AG04450 (cell line): ENCODE results near the gene DYSF. TPM values are rescaled to one million over a fixed set of nuclear protein-coding genes. Genes with fewer than 3 reads are reported as not detected.

Experiments used
- CTCF ChIA-PET: fragments of 300-600, 350-600 bp; formaldehyde crosslinking; extraction: SDS; loops from one replicate; lab custom pipeline; 2022; ENCODE audit warnings: antibody characterized with exemption, inconsistent platforms; lab: Charles Lee
- POLR2A ChIA-PET: fragments of 350-600 bp; formaldehyde crosslinking; extraction: SDS; loops from one replicate; lab custom pipeline; 2021; ENCODE audit warnings: antibody characterized with exemption, inconsistent platforms; lab: Yijun Ruan, JAX
- DNase-seq: peaks from one replicate; pipeline ENCODE4 v3.0.0-alpha.2; 2011; ENCODE audit warnings: low read depth, low spot score
- H3K27ac ChIP-seq: one replicate; pipeline ENCODE4 v1.5.1; 2012; ENCODE audit warnings: low read depth, low read length, control low read depth
- H3K27me3 ChIP-seq: one replicate; pipeline ENCODE4 v1.6.0; 2012; ENCODE audit warnings: low read length; ENCODE audit not compliant: control insufficient read depth, insufficient read depth
- H3K4me3 ChIP-seq: 2 replicates; pipeline ENCODE4 v1.5.1; 2011; ENCODE audit warnings: mild to moderate bottlenecking, low read depth, low read length, control low read depth
- H3K9me3 ChIP-seq: 2 replicates; pipeline ENCODE4 v1.5.1; 2012; ENCODE audit warnings: low read length; ENCODE audit not compliant: control insufficient read depth, insufficient read depth
- polyA plus RNA-seq: library from polyadenylated mRNA; depleted of rRNA; stranded (reverse); fragments of >200 nt; gene quantifications from 2 replicates; pipeline ENCODE4 v1.2.3, GENCODE V29; 2011
- TF ChIP-seq, protein P1 (sequence below): IDR thresholded peaks from 2 replicates; pipeline ENCODE4 v1.5.1; 2011; ENCODE audit warnings: low read depth, low read length, control low read depth, inconsistent platforms

The DYSF gene
- polyA plus RNA-seq, 1 experiment, result 0.07 TPM

DNA sequence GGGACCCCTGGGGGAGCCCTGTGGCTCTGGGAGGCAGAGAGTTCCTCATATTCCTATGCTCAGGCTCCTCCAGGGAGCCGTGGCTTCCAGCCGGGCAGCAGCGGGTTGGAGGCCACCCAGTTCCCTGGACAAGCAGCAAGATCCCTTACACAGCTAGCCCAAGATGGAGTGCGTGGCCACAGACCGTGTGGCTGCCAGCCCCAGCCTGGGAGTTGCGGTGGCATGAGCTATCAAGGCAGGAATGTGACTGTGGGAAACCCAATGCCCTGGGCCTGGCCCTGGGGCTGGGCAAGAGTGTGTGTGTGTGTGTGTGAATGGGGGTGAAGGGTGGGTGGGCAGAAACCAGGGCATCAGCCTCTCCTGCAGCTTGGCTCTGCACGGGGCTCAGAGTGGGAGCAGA is 130.5 kb downstream of the DYSF start:
- H3K4me3 ChIP-seq, result no peak overlapping the region
- ChIA-PET CTCF (no interaction called here), POLR2A (no interaction called here)
- H3K27ac ChIP-seq, result no peak overlapping the region
- TF ChIP-seq, protein P1, sequence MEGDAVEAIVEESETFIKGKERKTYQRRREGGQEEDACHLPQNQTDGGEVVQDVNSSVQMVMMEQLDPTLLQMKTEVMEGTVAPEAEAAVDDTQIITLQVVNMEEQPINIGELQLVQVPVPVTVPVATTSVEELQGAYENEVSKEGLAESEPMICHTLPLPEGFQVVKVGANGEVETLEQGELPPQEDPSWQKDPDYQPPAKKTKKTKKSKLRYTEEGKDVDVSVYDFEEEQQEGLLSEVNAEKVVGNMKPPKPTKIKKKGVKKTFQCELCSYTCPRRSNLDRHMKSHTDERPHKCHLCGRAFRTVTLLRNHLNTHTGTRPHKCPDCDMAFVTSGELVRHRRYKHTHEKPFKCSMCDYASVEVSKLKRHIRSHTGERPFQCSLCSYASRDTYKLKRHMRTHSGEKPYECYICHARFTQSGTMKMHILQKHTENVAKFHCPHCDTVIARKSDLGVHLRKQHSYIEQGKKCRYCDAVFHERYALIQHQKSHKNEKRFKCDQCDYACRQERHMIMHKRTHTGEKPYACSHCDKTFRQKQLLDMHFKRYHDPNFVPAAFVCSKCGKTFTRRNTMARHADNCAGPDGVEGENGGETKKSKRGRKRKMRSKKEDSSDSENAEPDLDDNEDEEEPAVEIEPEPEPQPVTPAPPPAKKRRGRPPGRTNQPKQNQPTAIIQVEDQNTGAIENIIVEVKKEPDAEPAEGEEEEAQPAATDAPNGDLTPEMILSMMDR, result no peak
- peaks cover 15% of the 10 kb centered on the region for H3K27me3 ChIP-seq
- DNase-seq, result no peak
- no peaks in the 10 kb centered on the region; the same call in 1 of the 2 replicates for H3K9me3 ChIP-seq

DNA sequence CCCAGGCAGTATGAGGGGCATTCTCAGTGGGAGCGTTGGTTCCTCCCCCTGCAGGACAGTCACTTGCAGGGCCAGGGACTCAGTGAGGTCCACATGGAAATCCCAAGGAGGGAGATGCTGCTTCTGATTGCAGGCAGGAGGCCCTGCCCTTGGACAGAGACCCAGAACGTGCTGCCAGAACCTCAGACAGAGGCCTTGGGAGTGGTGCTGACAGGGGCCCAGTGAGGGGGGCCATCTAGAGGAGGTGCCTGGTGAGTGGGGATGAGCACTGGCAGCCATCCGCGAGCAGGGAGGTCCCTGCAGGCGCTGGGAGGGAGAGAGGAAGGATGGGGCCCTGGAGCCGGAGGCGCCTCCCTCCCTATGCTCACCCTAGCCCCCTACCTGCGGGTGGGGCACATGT is 133.1 kb downstream of the DYSF start:
- TF ChIP-seq, protein P1, result no peak
- H3K27ac ChIP-seq, result no peak overlapping the region
- POLR2A ChIA-PET, result no interaction called here
- H3K9me3 ChIP-seq, result no peaks in the 10 kb centered on the region; the same call in 1 of the 2 replicates
- no peak for DNase-seq
- CTCF ChIA-PET, result no interaction called here
- H3K4me3 ChIP-seq, result no peak overlapping the region
- H3K27me3 ChIP-seq, result peaks cover 19% of the 10 kb centered on the region

DNA sequence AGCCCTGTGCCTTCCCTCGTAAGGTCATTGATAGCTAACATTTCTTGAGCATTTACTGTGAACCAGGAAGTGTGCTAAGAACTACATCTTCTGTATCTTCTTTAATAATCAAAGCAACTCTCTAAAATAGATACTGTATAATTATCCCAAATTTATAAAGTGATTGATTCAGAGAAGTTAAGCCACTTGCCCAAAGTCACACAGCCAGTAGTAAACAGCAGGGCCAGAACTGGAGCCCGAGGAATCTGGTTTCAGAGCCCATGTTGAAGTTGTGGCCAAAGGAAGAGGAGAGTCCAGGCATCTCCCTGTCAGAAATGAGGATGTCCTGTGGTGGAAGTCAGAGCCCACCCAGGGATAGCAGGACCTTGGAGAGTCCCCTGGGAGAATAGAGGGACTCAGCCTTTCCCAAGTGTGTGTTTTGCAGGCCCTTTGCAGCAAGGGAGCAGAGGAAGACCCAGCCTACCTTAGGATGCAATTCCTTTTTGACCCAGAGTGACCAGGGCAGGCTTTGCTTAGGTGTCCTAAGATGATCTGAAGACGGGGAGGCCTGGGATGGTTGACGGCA is 134.2 kb downstream of the DYSF start:
- TF ChIP-seq, protein P1, result no peak
- ChIA-PET CTCF (no interaction called here), POLR2A (no interaction called here)
- no peak for DNase-seq
- Histone ChIP-seq H3K27ac (no peak overlapping the region), H3K27me3 (peaks cover 24% of the 10 kb centered on the region), H3K4me3 (no peak overlapping the region), H3K9me3 (no peaks in the 10 kb centered on the region; the same call in 1 of the 2 replicates)

DNA sequence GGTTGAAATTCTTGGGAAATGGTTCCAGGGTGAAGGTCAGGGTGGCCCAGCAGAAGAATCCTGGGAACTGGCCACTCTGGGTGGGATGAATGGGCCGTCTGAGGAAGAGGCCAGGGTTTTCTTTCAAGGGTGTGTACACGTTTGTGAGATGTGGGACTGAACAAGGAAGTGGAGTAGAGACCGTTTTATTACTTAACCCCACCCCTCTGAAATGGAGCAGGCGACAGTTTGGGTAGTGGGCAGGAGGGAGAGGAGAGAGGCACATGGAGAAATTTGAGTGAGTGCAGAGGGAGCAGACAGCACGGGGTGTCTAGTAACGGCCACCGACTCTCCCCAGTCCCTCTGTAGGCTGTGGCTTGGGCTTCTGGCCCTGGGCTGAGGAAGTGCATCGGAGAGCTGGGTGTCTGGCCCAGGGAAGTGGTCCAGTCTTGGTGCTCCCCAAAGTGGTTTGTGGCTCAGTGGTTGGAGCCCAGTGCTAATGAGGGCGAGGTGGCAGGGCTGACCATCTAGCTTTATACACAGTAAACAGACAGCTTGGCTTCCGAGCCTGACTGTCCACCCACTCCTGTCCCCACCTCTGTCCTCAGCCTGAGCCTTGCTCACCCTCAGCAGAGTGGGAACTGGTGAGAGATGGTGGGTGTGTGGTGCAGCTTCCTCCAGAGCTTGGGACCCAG is 135.3 kb downstream of the DYSF start:
- Histone ChIP-seq H3K27me3 (peaks cover 24% of the 10 kb centered on the region), H3K9me3 (no peaks in the 10 kb centered on the region; the same call in 1 of the 2 replicates), H3K4me3 (no peak overlapping the region), H3K27ac (no peak overlapping the region)
- DNase-seq, result no peak
- TF ChIP-seq, protein P1, result no peak
- ChIA-PET POLR2A (no interaction called here), CTCF (interaction anchor here (1.3 kb wide), 1 partner anchor 22 kb away, joined by 4 read pairs; no protein-coding TSS in a partner anchor)

DNA sequence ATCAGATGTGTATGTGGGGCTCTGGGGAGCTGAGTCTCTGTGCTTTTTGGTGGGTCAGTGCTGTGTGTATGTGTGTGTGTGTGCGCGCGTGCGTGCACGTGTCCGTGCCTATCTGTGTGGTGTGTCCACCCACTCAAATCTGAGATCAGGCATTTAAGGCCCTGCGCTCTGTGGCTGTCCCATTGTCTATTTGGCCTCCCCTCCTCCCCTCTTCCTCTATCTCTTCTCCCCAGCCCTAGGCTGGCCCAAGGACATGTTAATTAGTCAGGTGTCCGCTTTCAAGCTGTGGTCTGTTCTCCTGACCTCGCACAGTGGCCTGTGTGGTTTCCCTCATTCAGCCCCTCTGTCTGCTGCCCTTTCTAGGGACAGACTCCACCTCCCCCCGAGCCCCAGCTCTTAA is 136.4 kb downstream of the DYSF start:
- no peak for DNase-seq
- Histone ChIP-seq H3K9me3 (no peaks in the 10 kb centered on the region; the same call in 1 of the 2 replicates), H3K4me3 (no peak overlapping the region), H3K27me3 (peaks cover 25% of the 10 kb centered on the region), H3K27ac (no peak overlapping the region)
- POLR2A ChIA-PET, result no interaction called here
- CTCF ChIA-PET, result interaction anchor here (1.3 kb wide), 1 partner anchor 21 kb away, joined by 4 read pairs; no protein-coding TSS in a partner anchor
- TF ChIP-seq, protein P1, result no peak
